Thyroid gland (tissue), 4 donors: ENCODE results near the gene P2RX1.

ENCODE experiments used
- POLR2A ChIP-seq, 2 donors: fragments of 450-650 bp; IDR thresholded peaks; one replicate each; pipeline ENCODE4 v1.6.1; 2017; ENCODE audit warnings: antibody characterized with exemption in 2 of 2, mild to moderate bottlenecking in 2 of 2, moderate library complexity in 1 of 2
- TF ChIP-seq, protein P1 (sequence below), 6 experiments: fragments of 200-600 bp in 3 of 6; fragments of 450-650 bp in 3 of 6; sonication (generic) in 3 of 6; IDR thresholded peaks; one replicate each; pipeline ENCODE4 v1.5.1; 2016 to 2019; ENCODE audit warnings: antibody characterized with exemption in 6 of 6, mild to moderate bottlenecking in 2 of 6, inconsistent platforms in 1 of 6, moderate library complexity in 1 of 6

DNA sequence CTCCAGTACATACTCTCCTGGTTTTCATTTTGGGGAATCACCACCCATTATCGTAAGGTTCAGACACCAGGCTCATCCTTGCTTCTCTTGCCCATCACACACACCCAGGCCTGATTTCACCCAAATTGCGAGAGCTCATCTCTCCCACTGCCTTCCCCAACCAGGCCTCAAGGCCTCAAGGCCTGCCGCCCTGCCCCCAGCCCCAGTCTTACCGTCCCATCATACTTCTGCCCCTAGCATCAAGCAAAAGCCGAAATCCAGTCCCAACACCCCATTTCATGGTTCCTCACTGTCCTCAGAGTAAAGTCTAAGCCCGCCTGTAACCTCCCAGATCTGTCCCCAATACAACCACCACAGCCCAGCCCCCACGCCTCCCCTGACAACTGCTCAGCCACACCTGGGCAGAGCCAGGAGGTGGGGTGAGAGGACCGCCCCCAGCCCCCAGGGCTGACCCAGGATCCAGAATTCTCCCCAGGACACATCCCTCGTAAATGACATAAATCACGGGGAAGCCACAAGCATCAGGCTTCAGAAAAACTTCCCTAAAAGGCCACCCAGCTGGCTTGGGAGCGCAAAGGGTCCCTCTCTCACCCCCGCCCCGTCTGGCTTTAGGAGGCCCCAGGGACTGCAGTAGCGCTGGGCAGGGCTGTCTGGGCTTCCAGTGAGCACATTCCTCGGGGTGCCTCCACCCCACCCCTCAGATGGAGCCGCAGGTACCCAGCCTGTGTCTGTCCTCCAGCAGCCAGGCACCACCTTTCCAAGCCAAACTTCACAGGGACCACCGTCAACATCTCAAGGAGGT is 9.6 kb upstream of the P2RX1 start:
- TF ChIP-seq, protein P1, sequence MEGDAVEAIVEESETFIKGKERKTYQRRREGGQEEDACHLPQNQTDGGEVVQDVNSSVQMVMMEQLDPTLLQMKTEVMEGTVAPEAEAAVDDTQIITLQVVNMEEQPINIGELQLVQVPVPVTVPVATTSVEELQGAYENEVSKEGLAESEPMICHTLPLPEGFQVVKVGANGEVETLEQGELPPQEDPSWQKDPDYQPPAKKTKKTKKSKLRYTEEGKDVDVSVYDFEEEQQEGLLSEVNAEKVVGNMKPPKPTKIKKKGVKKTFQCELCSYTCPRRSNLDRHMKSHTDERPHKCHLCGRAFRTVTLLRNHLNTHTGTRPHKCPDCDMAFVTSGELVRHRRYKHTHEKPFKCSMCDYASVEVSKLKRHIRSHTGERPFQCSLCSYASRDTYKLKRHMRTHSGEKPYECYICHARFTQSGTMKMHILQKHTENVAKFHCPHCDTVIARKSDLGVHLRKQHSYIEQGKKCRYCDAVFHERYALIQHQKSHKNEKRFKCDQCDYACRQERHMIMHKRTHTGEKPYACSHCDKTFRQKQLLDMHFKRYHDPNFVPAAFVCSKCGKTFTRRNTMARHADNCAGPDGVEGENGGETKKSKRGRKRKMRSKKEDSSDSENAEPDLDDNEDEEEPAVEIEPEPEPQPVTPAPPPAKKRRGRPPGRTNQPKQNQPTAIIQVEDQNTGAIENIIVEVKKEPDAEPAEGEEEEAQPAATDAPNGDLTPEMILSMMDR (IDR thresholded peaks at IDR 0.05) = no peak
- TF ChIP-seq POLR2A (IDR thresholded peaks at IDR 0.05) = no peak
